ENCODE data around the gene HLA-DQB2. TPM values are rescaled to one million over a fixed set of nuclear protein-coding genes. Genes with fewer than 3 reads are reported as not detected.
"Not testable (repeated sequence)": the region's sequence is repeated elsewhere in the genome, so short reads cannot be mapped to it uniquely, and the experiment has no call there.

HLA-DQB2 gene
- 10 to 100 TPM in 1 of 2 donors, 1 to 10 TPM in 1; 2.3 to 18.1 TPM for total RNA-seq
- not detected for polyA plus RNA-seq
- long read RNA-seq, donor 1, result 0 reads
- long read RNA-seq, donor 2, partial matches to known transcripts, result 0 of 1 reads
- long read RNA-seq, donor 2, other reads (novel, unspliced or antisense), result 1 of 1 reads

DNA sequence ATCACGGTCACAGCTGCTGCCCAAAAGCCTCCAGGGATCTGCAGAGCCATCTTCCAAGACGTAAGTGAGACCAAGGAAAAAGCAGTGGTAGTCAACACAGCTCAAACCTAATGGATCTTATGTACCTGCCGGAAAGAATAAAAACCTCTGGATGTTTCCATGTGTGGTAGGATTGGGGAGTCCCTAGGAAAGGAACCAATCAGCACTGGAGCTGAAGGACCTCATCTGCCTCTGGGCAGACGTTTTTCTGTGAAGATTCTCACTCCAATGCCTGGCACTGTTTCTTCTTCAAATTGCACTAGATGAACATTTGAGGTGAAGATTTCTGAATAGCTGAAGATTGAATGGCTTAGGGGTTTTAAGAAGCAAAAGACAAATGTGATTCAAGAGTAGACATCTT is at the start of gene HLA-DQB2:
Gene HLA-DQB2 (minus strand): TSS at position 112 of the 400 bp plus-strand sequence. CDS start 62 bp downstream, at position 50.
- Histone ChIP-seq H3K4me1 (ENCODE audit: control insufficient read depth in 1 of 2, insufficient read depth in 2 of 2, low read length in 2 of 2) (no peaks in the 10 kb centered on the region), H3K27me3 (ENCODE audit: control insufficient read depth in 1 of 2, insufficient read depth in 2 of 2, low read length in 1 of 2) (peaks cover 0 to 6% of the 10 kb centered on the region in 2 donors), H3K36me3 (ENCODE audit: control insufficient read depth in 1 of 2, insufficient read depth in 2 of 2, low read length in 1 of 2) (no peaks in the 10 kb centered on the region), H3K4me3 (ENCODE audit: low read length in 2 of 2) (no peak within 1 kb of the TSS), H3K27ac (ENCODE audit: low read depth in 1 of 2, low read length in 2 of 2) (no peak within 1 kb of the TSS), H3K9me3 (ENCODE audit: control insufficient read depth, low read length) (no peaks in the 10 kb centered on the region)
- 42 to 44% methylated on average over 4 of the region's 4 CpGs for WGBS, 2 donors
- no peak for ATAC-seq (ENCODE audit: low FRiP score)
- intact Hi-C loops (cut with DNase I), result no loop called here
- no peak for DNase-seq

DNA sequence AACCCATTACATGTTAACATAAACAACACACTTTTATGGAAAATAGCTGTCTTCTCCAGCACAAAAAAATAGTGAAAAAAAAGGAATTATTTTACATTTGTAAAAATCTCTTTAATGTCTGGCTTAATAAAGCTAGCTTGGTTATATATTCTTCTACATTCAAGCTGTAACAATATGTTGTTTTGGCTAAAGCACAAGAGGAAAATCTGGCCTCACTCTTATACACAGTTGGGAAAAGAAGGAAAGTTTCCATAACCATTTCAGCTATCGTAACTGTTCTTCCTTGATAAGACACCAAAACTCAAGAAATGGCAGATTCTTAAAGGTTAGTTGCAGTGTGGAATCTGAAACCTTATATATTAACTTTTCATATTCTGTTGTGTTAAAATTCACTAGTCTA is 45.8 kb upstream of the HLA-DQB2 start:
- intact Hi-C loops (cut with DNase I), result no loop called here
- ATAC-seq (ENCODE audit: low FRiP score) (no peak), DNase-seq (no peak)
- no peak overlapping the region for H3K4me3 ChIP-seq (ENCODE audit: low read length in 2 of 2)
- no peaks in the 10 kb centered on the region for H3K36me3 ChIP-seq (ENCODE audit: control insufficient read depth in 1 of 2, insufficient read depth in 2 of 2, low read length in 1 of 2)
- H3K4me1 ChIP-seq (ENCODE audit: control insufficient read depth in 1 of 2, insufficient read depth in 2 of 2, low read length in 2 of 2), result no peaks in the 10 kb centered on the region
- no peak overlapping the region for H3K27ac ChIP-seq (ENCODE audit: low read depth in 1 of 2, low read length in 2 of 2)
- WGBS, 2 donors, result 3 to 39% methylated on average over 1 of the region's 1 CpG
- H3K9me3 ChIP-seq (ENCODE audit: control insufficient read depth, low read length), result no peaks in the 10 kb centered on the region
- peaks cover 0 to 3% of the 10 kb centered on the region in 2 donors for H3K27me3 ChIP-seq (ENCODE audit: control insufficient read depth in 1 of 2, insufficient read depth in 2 of 2, low read length in 1 of 2)

DNA sequence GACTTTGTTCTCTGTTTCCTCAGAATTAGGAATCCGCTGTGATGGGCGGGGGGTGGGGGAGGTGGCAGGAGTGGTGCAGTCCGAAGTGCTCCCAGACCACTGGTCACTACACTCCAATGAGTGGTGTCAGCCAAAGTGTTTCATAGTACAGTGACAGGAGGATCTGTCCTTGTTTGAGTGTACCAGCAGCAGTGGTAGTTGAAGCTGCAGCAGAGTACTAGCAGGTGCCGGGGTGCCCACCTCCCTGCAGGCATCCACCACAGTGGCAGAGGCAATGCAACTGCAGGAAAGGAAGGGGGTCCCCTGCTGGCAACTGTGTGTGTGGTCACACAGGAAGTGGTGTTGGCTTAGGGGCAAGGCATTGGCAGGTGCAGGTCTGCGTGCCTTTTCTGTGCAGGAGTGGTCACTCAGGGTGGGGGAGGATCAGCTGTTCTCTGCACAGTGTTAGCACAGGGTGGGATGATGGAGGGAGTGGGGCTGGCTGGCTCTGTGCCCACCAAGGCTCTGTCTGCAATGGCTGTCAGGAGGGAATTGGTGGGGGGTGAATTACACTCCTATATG is 43.8 kb upstream of the HLA-DQB2 start:
- intact Hi-C loops (cut with DNase I), result no loop called here
- 71 to 75% methylated on average over 5 of the region's 5 CpGs for WGBS, 2 donors
- ATAC-seq (ENCODE audit: low FRiP score), result no peak

DNA sequence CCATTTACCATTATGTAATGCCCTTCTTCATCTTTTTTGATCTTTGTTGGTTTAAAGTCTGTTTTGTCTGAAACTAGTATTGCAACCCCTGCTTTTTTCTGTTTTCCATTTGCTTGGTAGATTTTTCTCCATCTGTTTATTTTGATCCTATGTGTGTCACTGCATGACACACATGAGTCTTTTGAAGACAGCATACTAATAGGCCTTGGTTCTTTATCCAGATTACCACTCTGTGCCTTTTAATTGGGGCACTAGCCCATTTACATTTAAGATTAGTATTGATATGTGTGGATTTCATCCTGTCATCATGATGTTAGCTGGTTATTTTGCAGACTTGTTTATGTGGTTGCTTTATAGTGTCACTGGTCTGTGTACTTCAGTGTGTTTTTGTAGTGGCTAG is 42.1 kb upstream of the HLA-DQB2 start:
- H3K27ac ChIP-seq (ENCODE audit: low read depth in 1 of 2, low read length in 2 of 2); DNase-seq; H3K27me3 ChIP-seq (ENCODE audit: control insufficient read depth in 1 of 2, insufficient read depth in 2 of 2, low read length in 1 of 2); H3K36me3 ChIP-seq (ENCODE audit: control insufficient read depth in 1 of 2, insufficient read depth in 2 of 2, low read length in 1 of 2); H3K4me3 ChIP-seq (ENCODE audit: low read length in 2 of 2); H3K4me1 ChIP-seq (ENCODE audit: control insufficient read depth in 1 of 2, insufficient read depth in 2 of 2, low read length in 2 of 2); H3K9me3 ChIP-seq (ENCODE audit: control insufficient read depth, low read length); intact Hi-C loops (cut with DNase I); ATAC-seq (ENCODE audit: low FRiP score): not testable (repeated sequence)

More for the DNA sequence above, 43.8 kb upstream of the HLA-DQB2 start:
- Histone ChIP-seq H3K4me1 (ENCODE audit: control insufficient read depth in 1 of 2, insufficient read depth in 2 of 2, low read length in 2 of 2) (no peaks in the 10 kb centered on the region), H3K27me3 (ENCODE audit: control insufficient read depth in 1 of 2, insufficient read depth in 2 of 2, low read length in 1 of 2) (peaks cover 0 to 3% of the 10 kb centered on the region in 2 donors), H3K27ac (ENCODE audit: low read depth in 1 of 2, low read length in 2 of 2) (no peak overlapping the region), H3K36me3 (ENCODE audit: control insufficient read depth in 1 of 2, insufficient read depth in 2 of 2, low read length in 1 of 2) (no peaks in the 10 kb centered on the region), H3K4me3 (ENCODE audit: low read length in 2 of 2) (no peak overlapping the region), H3K9me3 (ENCODE audit: control insufficient read depth, low read length) (no peaks in the 10 kb centered on the region)
- DNase-seq, result no peak

DNA sequence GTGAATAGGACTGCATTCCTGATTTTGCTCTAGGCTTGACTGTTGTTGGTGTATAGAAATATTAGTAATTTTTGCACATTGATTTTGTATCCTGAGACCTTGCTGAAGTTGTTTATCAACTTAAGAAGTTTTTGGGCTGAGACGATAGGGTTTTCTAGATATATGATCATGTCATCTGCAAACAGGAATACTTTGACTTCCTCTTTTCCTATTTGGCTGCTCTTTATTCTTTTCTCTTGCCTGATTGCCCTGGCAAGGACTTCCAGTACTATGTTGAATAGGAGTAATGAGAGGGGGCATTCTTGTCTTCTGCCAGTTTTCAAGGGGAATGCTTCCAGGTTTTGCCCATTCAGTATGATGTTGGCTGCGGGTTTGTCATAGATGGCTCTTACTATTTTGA is 40.1 kb upstream of the HLA-DQB2 start:
- Histone ChIP-seq H3K4me1 (ENCODE audit: control insufficient read depth in 1 of 2, insufficient read depth in 2 of 2, low read length in 2 of 2) (no peaks in the 10 kb centered on the region), H3K36me3 (ENCODE audit: control insufficient read depth in 1 of 2, insufficient read depth in 2 of 2, low read length in 1 of 2) (no peaks in the 10 kb centered on the region), H3K27me3 (ENCODE audit: control insufficient read depth in 1 of 2, insufficient read depth in 2 of 2, low read length in 1 of 2) (no peaks in the 10 kb centered on the region), H3K4me3 (ENCODE audit: low read length in 2 of 2) (no peak overlapping the region), H3K9me3 (ENCODE audit: control insufficient read depth, low read length) (peaks cover 2% of the 10 kb centered on the region), H3K27ac (ENCODE audit: low read depth in 1 of 2, low read length in 2 of 2) (no peak overlapping the region)
- DNase-seq (no peak), ATAC-seq (ENCODE audit: low FRiP score) (no peak)
- intact Hi-C loops (cut with DNase I), result no loop called here
- 35 to 82% methylated on average over 2 of the region's 2 CpGs for whole genome bisulfite sequencing, 2 donors

- no peak for ATAC-seq (ENCODE audit: low FRiP score)
- Histone ChIP-seq H3K4me3 (ENCODE audit: low read length in 2 of 2) (no peak overlapping the region), H3K27ac (ENCODE audit: low read depth in 1 of 2, low read length in 2 of 2) (no peak overlapping the region), H3K9me3 (ENCODE audit: control insufficient read depth, low read length) (peaks cover 2% of the 10 kb centered on the region), H3K4me1 (ENCODE audit: control insufficient read depth in 1 of 2, insufficient read depth in 2 of 2, low read length in 2 of 2) (no peaks in the 10 kb centered on the region), H3K27me3 (ENCODE audit: control insufficient read depth in 1 of 2, insufficient read depth in 2 of 2, low read length in 1 of 2) (no peaks in the 10 kb centered on the region), H3K36me3 (ENCODE audit: control insufficient read depth in 1 of 2, insufficient read depth in 2 of 2, low read length in 1 of 2) (no peaks in the 10 kb centered on the region)
- 80 to 93% methylated on average over 3 of the region's 3 CpGs for WGBS, 2 donors
- intact Hi-C loops (cut with DNase I), result loop anchor here (5.0 kb wide), 1 partner anchor 382 kb away; no protein-coding TSS in a partner anchor
- no peak for DNase-seq
Observed at GRCh38 chr6:32799740-32800139, 36.4 kb upstream of the HLA-DQB2 start.

GRCh38 chr6:32799168-32799567 is 35.8 kb upstream of the HLA-DQB2 start:
- DNase-seq (no peak), ATAC-seq (ENCODE audit: low FRiP score) (no peak)
- H3K36me3 ChIP-seq (ENCODE audit: control insufficient read depth in 1 of 2, insufficient read depth in 2 of 2, low read length in 1 of 2), result no peaks in the 10 kb centered on the region
- H3K27ac ChIP-seq (ENCODE audit: low read depth in 1 of 2, low read length in 2 of 2), result no peak overlapping the region
- no peaks in the 10 kb centered on the region for H3K27me3 ChIP-seq (ENCODE audit: control insufficient read depth in 1 of 2, insufficient read depth in 2 of 2, low read length in 1 of 2)
- 92 to 98% methylated on average over 3 of the region's 3 CpGs for WGBS, 2 donors
- no peak overlapping the region for H3K4me3 ChIP-seq (ENCODE audit: low read length in 2 of 2)
- intact Hi-C loops (cut with DNase I), result loop anchor here (5.0 kb wide), 1 partner anchor 382 kb away; no protein-coding TSS in a partner anchor
- no peaks in the 10 kb centered on the region for H3K4me1 ChIP-seq (ENCODE audit: control insufficient read depth in 1 of 2, insufficient read depth in 2 of 2, low read length in 2 of 2)
- peaks cover 2% of the 10 kb centered on the region for H3K9me3 ChIP-seq (ENCODE audit: control insufficient read depth, low read length)

GRCh38 chr6:32796848-32797776 is 33.8 kb upstream of the HLA-DQB2 start:
- Histone ChIP-seq H3K9me3 (ENCODE audit: control insufficient read depth, low read length) (peaks cover 2% of the 10 kb centered on the region), H3K36me3 (ENCODE audit: control insufficient read depth in 1 of 2, insufficient read depth in 2 of 2, low read length in 1 of 2) (no peaks in the 10 kb centered on the region), H3K4me3 (ENCODE audit: low read length in 2 of 2) (no peak overlapping the region), H3K27ac (ENCODE audit: low read depth in 1 of 2, low read length in 2 of 2) (no peak overlapping the region), H3K27me3 (ENCODE audit: control insufficient read depth in 1 of 2, insufficient read depth in 2 of 2, low read length in 1 of 2) (no peaks in the 10 kb centered on the region), H3K4me1 (ENCODE audit: control insufficient read depth in 1 of 2, insufficient read depth in 2 of 2, low read length in 2 of 2) (no peaks in the 10 kb centered on the region)
- ATAC-seq (ENCODE audit: low FRiP score), result peak; percentile 91
- WGBS, 2 donors, result 8% methylated on average over 30 of the region's 30 CpGs
- intact Hi-C loops (cut with DNase I), result loop anchor here (5.0 kb wide), 1 partner anchor 380 kb away; no protein-coding TSS in a partner anchor
- peak; percentile 81 to 92 for DNase-seq
